Measurements from ENCODE around the gene KHNYN. TPM values are rescaled to one million over a fixed set of nuclear protein-coding genes. Genes with fewer than 3 reads are reported as not detected.

Gene KHNYN
- total and polyA plus RNA-seq, 2 experiments from 2014 or later = 2.7 to 28.1 TPM

DNA sequence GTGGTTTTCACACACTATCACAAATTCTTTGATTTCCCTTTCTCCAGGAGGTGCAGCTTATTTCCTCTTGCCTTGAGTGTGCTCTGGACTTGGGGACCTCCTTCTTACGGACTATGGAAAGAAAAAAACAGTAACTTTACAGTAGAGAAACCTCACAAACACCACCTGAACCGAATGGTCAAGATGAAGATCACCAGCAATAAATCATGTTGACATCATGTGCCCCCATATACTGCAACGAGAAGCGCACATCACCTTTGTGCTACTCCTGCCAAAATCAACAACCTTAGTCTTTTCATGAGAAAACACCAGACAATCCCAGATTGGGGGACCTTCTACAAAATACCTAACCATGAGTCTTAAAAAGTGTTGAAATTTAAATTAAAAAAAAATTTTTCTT, 44.2 kb upstream of the KHNYN start:
- DNase-seq (ENCODE audit: low spot score) (no peak), ATAC-seq (no peak)
- H4K20me1 ChIP-seq (replicated peaks; ENCODE audit: insufficient read depth) = no peaks in the 10 kb centered on the region
- no peak overlapping the region for H3K27ac ChIP-seq (ENCODE audit: low read depth)
- H3K9me2 ChIP-seq (ENCODE audit: insufficient read depth) = no peaks in the 10 kb centered on the region
- H3K4me2 ChIP-seq = no peak overlapping the region
- no peak overlapping the region for H2AFZ ChIP-seq
- H3K9me3 Mint-ChIP-seq = no peaks in the 10 kb centered on the region
- H3F3A ChIP-seq (replicated peaks; ENCODE audit: low read depth) = 0 out of 2 replicates have a peak, but pooled peaks cover 4% of the 10 kb centered on the region
- H3K27ac Mint-ChIP-seq = no peak overlapping the region
- H3K36me3 Mint-ChIP-seq (ENCODE audit: low read depth) = no peaks in the 10 kb centered on the region
- no peak overlapping the region for H3K4me3 Mint-ChIP-seq
- no peaks in the 10 kb centered on the region for H3K79me2 ChIP-seq (replicated peaks; ENCODE audit: insufficient read depth)
- H3K36me3 ChIP-seq (ENCODE audit: insufficient read depth) = no peaks in the 10 kb centered on the region
- peaks cover 4% of the 10 kb centered on the region for H3K27me3 Mint-ChIP-seq (ENCODE audit: insufficient read depth, low read depth, poor library complexity)
- no peaks in the 10 kb centered on the region for H3K27me3 ChIP-seq (ENCODE audit: insufficient read depth)
- H3K4me1 Mint-ChIP-seq = peaks cover 13% of the 10 kb centered on the region
- no peak for TF ChIP-seq POLR2AphosphoS5 (IDR thresholded peaks at IDR 0.05; ENCODE audit: low read depth)
- TF ChIP-seq, protein P1, sequence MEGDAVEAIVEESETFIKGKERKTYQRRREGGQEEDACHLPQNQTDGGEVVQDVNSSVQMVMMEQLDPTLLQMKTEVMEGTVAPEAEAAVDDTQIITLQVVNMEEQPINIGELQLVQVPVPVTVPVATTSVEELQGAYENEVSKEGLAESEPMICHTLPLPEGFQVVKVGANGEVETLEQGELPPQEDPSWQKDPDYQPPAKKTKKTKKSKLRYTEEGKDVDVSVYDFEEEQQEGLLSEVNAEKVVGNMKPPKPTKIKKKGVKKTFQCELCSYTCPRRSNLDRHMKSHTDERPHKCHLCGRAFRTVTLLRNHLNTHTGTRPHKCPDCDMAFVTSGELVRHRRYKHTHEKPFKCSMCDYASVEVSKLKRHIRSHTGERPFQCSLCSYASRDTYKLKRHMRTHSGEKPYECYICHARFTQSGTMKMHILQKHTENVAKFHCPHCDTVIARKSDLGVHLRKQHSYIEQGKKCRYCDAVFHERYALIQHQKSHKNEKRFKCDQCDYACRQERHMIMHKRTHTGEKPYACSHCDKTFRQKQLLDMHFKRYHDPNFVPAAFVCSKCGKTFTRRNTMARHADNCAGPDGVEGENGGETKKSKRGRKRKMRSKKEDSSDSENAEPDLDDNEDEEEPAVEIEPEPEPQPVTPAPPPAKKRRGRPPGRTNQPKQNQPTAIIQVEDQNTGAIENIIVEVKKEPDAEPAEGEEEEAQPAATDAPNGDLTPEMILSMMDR (conservative IDR thresholded peaks at IDR 0.05; ENCODE audit: low read depth in 2 of 2) = no peak
- TF ChIP-seq JUNB (IDR thresholded peaks at IDR 0.05; ENCODE audit: unreplicated experiment) = no peak
- TF ChIP-seq CREB1 (CRISPR knock-in tag; IDR thresholded peaks at IDR 0.05; ENCODE audit: low read depth) = no peak
- no peak for TF ChIP-seq STAT1 (IDR thresholded peaks at IDR 0.05; ENCODE audit: unreplicated experiment)
- no peak for TF ChIP-seq NANOG (IDR thresholded peaks at IDR 0.05; ENCODE audit: borderline replicate concordance)
- TF ChIP-seq ZNF114 (CRISPR knock-in tag; IDR thresholded peaks at IDR 0.05) = no peak
- TF ChIP-seq, protein P2, sequence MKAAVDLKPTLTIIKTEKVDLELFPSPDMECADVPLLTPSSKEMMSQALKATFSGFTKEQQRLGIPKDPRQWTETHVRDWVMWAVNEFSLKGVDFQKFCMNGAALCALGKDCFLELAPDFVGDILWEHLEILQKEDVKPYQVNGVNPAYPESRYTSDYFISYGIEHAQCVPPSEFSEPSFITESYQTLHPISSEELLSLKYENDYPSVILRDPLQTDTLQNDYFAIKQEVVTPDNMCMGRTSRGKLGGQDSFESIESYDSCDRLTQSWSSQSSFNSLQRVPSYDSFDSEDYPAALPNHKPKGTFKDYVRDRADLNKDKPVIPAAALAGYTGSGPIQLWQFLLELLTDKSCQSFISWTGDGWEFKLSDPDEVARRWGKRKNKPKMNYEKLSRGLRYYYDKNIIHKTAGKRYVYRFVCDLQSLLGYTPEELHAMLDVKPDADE (IDR thresholded peaks at IDR 0.05) = no peak
- no peak for TF ChIP-seq EZH2phosphoT487 (IDR thresholded peaks at IDR 0.05; ENCODE audit: unreplicated experiment)
- no peak for TF ChIP-seq ZNF331 (CRISPR knock-in tag; IDR thresholded peaks at IDR 0.05; ENCODE audit: low read depth)
- TF ChIP-seq EZH2 (IDR thresholded peaks at IDR 0.05; ENCODE audit: low read depth, unreplicated experiment) = no peak
- TF ChIP-seq ZNF462 (CRISPR knock-in tag; IDR thresholded peaks at IDR 0.05) = no peak
- no peak for TF ChIP-seq REST (IDR thresholded peaks at IDR 0.05; ENCODE audit: unreplicated experiment)
- no peak overlapping the region for H3K4me3 ChIP-seq
- peaks cover 12% of the 10 kb centered on the region for H3K4me1 ChIP-seq (ENCODE audit: insufficient read depth)
